Progenitor cell of endocrine pancreas (in vitro differentiated cells): ENCODE measurements around the gene OTOGL. TPM values are rescaled to one million over a fixed set of nuclear protein-coding genes. Genes with fewer than 3 reads are reported as not detected.
A peak's percentile ranks its signal among the peaks of the same experiment; 100 is the strongest.

Experiments used
- DNase-seq: peaks from one replicate; pipeline ENCODE4 v3.0.0; 2021; ENCODE audit warnings: low spot score; ENCODE audit not compliant: unreplicated experiment
- H3K27ac Mint-ChIP-seq: 2 replicates; pipeline ENCODE4 v1.8.0; 2021; ENCODE audit warnings: mild to moderate bottlenecking, moderate library complexity, mixed read lengths
- H3K27me3 Mint-ChIP-seq: 2 replicates; pipeline ENCODE4 v1.8.0; 2021; ENCODE audit warnings: mixed read lengths
- H3K36me3 Mint-ChIP-seq: 2 replicates; pipeline ENCODE4 v1.8.0; 2022; ENCODE audit warnings: mixed read lengths; ENCODE audit not compliant: insufficient read depth
- H3K4me1 Mint-ChIP-seq: 2 replicates; pipeline ENCODE4 v1.8.0; 2021; ENCODE audit warnings: low read depth, mixed read lengths
- H3K4me3 Mint-ChIP-seq: 2 replicates; pipeline ENCODE4 v1.8.0; 2021; ENCODE audit warnings: low read depth, mild to moderate bottlenecking, moderate library complexity, mixed read lengths
- H3K9me3 Mint-ChIP-seq: 2 replicates; pipeline ENCODE4 v1.8.0; 2021; ENCODE audit warnings: low read depth, mixed read lengths
- CTCF ChIP-seq: fragments of 200-600 bp; sonication (generic); IDR thresholded peaks from one replicate; pipeline ENCODE4 v1.5.0; 2021; ENCODE audit warnings: antibody characterized with exemption, mild to moderate bottlenecking; ENCODE audit not compliant: unreplicated experiment
- total RNA-seq: library from RNA; stranded (reverse); gene quantifications from 2 replicates; pipeline ENCODE4 v1.2.1, GENCODE V29; 2021

The OTOGL gene
- total RNA-seq, 1 donor from 2014 or later, result 0.31 TPM

- H3K9me3 Mint-ChIP-seq, result no peaks in the 10 kb centered on the region
- H3K27me3 Mint-ChIP-seq, result peaks cover 5% of the 10 kb centered on the region
Measured at GRCh38 chr12:80404629-80405028, 305.3 kb downstream of the OTOGL start.

GRCh38 chr12:80406253-80406652 lies 306.9 kb downstream of the OTOGL start:
- no peak for TF ChIP-seq CTCF
- no peak for DNase-seq

More at GRCh38 chr12:80404629-80405028, 305.3 kb downstream of the OTOGL start:
- Mint-ChIP-seq H3K4me3 (no peak overlapping the region), H3K4me1 (no peaks in the 10 kb centered on the region), H3K27ac (no peak overlapping the region), H3K36me3 (no peaks in the 10 kb centered on the region)
- no peak for DNase-seq
- no peak for TF ChIP-seq CTCF

GRCh38 chr12:80411787-80412186 lies 312.4 kb downstream of the OTOGL start:
- no peaks in the 10 kb centered on the region for H3K36me3 Mint-ChIP-seq
- no peak overlapping the region for H3K27ac Mint-ChIP-seq
- H3K4me1 Mint-ChIP-seq, result no peaks in the 10 kb centered on the region
- H3K9me3 Mint-ChIP-seq, result no peaks in the 10 kb centered on the region
- no peak for TF ChIP-seq CTCF
- no peak for DNase-seq
- H3K27me3 Mint-ChIP-seq, result peaks cover 3% of the 10 kb centered on the region
- no peak overlapping the region for H3K4me3 Mint-ChIP-seq

More at GRCh38 chr12:80406253-80406652, 306.9 kb downstream of the OTOGL start:
- H3K4me1 Mint-ChIP-seq, result no peaks in the 10 kb centered on the region
- no peaks in the 10 kb centered on the region for H3K36me3 Mint-ChIP-seq
- no peaks in the 10 kb centered on the region for H3K9me3 Mint-ChIP-seq
- no peak overlapping the region for H3K4me3 Mint-ChIP-seq
- peaks cover 3% of the 10 kb centered on the region for H3K27me3 Mint-ChIP-seq
- H3K27ac Mint-ChIP-seq, result no peak overlapping the region

GRCh38 chr12:80412343-80412953 lies 313.1 kb downstream of the OTOGL start:
- Mint-ChIP-seq H3K4me3 (no peak overlapping the region), H3K4me1 (no peaks in the 10 kb centered on the region), H3K27me3 (peaks cover 3% of the 10 kb centered on the region), H3K9me3 (no peaks in the 10 kb centered on the region), H3K27ac (no peak overlapping the region), H3K36me3 (no peaks in the 10 kb centered on the region)
- peak; percentile 95 for TF ChIP-seq CTCF
- no peak for DNase-seq

GRCh38 chr12:80413462-80413861 lies 314.1 kb downstream of the OTOGL start:
- no peaks in the 10 kb centered on the region for H3K9me3 Mint-ChIP-seq
- no peak overlapping the region for H3K27ac Mint-ChIP-seq
- no peaks in the 10 kb centered on the region for H3K4me1 Mint-ChIP-seq
- no peak for TF ChIP-seq CTCF
- H3K27me3 Mint-ChIP-seq, result peaks cover 3% of the 10 kb centered on the region
- H3K4me3 Mint-ChIP-seq, result no peak overlapping the region
- DNase-seq, result no peak
- H3K36me3 Mint-ChIP-seq, result no peaks in the 10 kb centered on the region
